ENCODE data around the gene TCL1A.

TCL1A gene

GRCh38 chr14:95681153-95681552 lies 32.8 kb downstream of the TCL1A start:
- TF ChIP-seq ELF4 (IDR thresholded peaks at IDR 0.05) (no peak), SP1 (IDR thresholded peaks at IDR 0.05) (no peak), ARNT (IDR thresholded peaks at IDR 0.05) (no peak), CTBP1 (IDR thresholded peaks at IDR 0.05; ENCODE audit: borderline replicate concordance) (no peak), L3MBTL2 (conservative IDR thresholded peaks at IDR 0.05) (no peak), FOXK2 (IDR thresholded peaks at IDR 0.05) (no peak), TARDBP (IDR thresholded peaks at IDR 0.05) (no peak), HDGF (IDR thresholded peaks at IDR 0.05; ENCODE audit: borderline replicate concordance) (no peak), FOXM1 (IDR thresholded peaks at IDR 0.05; ENCODE audit: borderline replicate concordance) (no peak)
- DNase-seq (ENCODE audit: extremely low spot score): no peak
- POLR2A ChIA-PET: no interaction called here
- CTCF ChIA-PET: no interaction called here

- ChIA-PET CTCF (interaction anchor here (0.6 to 1.7 kb wide), 6 partner anchors 9 to 258 kb away, joined by 3 to 7 read pairs (median 4); no protein-coding TSS in a partner anchor), POLR2A (no interaction called here)
- TF ChIP-seq LEF1 (IDR thresholded peaks at IDR 0.05; ENCODE audit: borderline replicate concordance) (no peak), ZNF384 (IDR thresholded peaks at IDR 0.05) (no peak), SP1 (IDR thresholded peaks at IDR 0.05) (no peak), CTBP1 (IDR thresholded peaks at IDR 0.05; ENCODE audit: borderline replicate concordance) (no peak), PKNOX1 (IDR thresholded peaks at IDR 0.05) (no peak), L3MBTL2 (conservative IDR thresholded peaks at IDR 0.05) (no peak), SUZ12 (IDR thresholded peaks at IDR 0.05) (no peak), NFRKB (IDR thresholded peaks at IDR 0.05) (no peak), BHLHE40 (IDR thresholded peaks at IDR 0.05; ENCODE audit: borderline replicate concordance) (no peak)
- DNase-seq (ENCODE audit: extremely low spot score): no peak
Measured at GRCh38 chr14:95679998-95680735, 33.8 kb downstream of the TCL1A start.

GRCh38 chr14:95679148-95679815 lies 34.6 kb downstream of the TCL1A start:
- ChIA-PET POLR2A (no interaction called here), CTCF (interaction anchor here (0.6 to 1.7 kb wide), 2 partner anchors 11 to 259 kb away, joined by 3 to 7 read pairs; no protein-coding TSS in a partner anchor)
- no peak for DNase-seq (ENCODE audit: extremely low spot score)
- TF ChIP-seq SUZ12 (IDR thresholded peaks at IDR 0.05): no peak
- TF ChIP-seq FOXM1 (IDR thresholded peaks at IDR 0.05; ENCODE audit: borderline replicate concordance): no peak
- no peak for TF ChIP-seq ARNT (IDR thresholded peaks at IDR 0.05)
- TF ChIP-seq HDGF (IDR thresholded peaks at IDR 0.05; ENCODE audit: borderline replicate concordance): no peak
- no peak for TF ChIP-seq FOXK2 (IDR thresholded peaks at IDR 0.05)
- no peak for TF ChIP-seq SP1 (IDR thresholded peaks at IDR 0.05)
- no peak for TF ChIP-seq FOXA1 (IDR thresholded peaks at IDR 0.05)
- TF ChIP-seq L3MBTL2 (conservative IDR thresholded peaks at IDR 0.05): no peak

- POLR2A ChIA-PET: no interaction called here
- CTCF ChIA-PET: interaction anchor here (1.3 kb wide), 1 partner anchor 12 kb away, joined by 5 read pairs; no protein-coding TSS in a partner anchor
- no peak for DNase-seq (ENCODE audit: extremely low spot score)
- TF ChIP-seq CTBP1 (IDR thresholded peaks at IDR 0.05; ENCODE audit: borderline replicate concordance): no peak
- TF ChIP-seq TARDBP (IDR thresholded peaks at IDR 0.05): no peak
- TF ChIP-seq L3MBTL2 (conservative IDR thresholded peaks at IDR 0.05): no peak
- TF ChIP-seq FOXA1 (IDR thresholded peaks at IDR 0.05): no peak
Measured at GRCh38 chr14:95677179-95677835, 36.6 kb downstream of the TCL1A start.

GRCh38 chr14:95675486-95675885 lies 38.4 kb downstream of the TCL1A start:
- DNase-seq (ENCODE audit: extremely low spot score): no peak
- CTCF ChIA-PET: interaction anchor here (0.7 kb wide), 1 partner anchor 116 kb away, joined by 3 read pairs; no protein-coding TSS in a partner anchor
- no peak for TF ChIP-seq FOXA1 (IDR thresholded peaks at IDR 0.05)
- TF ChIP-seq ARNT (IDR thresholded peaks at IDR 0.05): no peak
- TF ChIP-seq SP1 (IDR thresholded peaks at IDR 0.05): no peak
- no peak for TF ChIP-seq SUZ12 (IDR thresholded peaks at IDR 0.05)
- POLR2A ChIA-PET: interaction anchor here (1.4 kb wide), 1 partner anchor 10 kb away, joined by 5 read pairs; no protein-coding TSS in a partner anchor

GRCh38 chr14:95674613-95675012 lies 39.3 kb downstream of the TCL1A start:
- ChIA-PET CTCF (interaction anchor here (0.6 to 0.7 kb wide), 2 partner anchors 115 to 570 kb away, joined by 3 to 6 read pairs; no protein-coding TSS in a partner anchor), POLR2A (interaction anchor here (1.4 kb wide), 1 partner anchor 9 kb away, joined by 5 read pairs; no protein-coding TSS in a partner anchor)
- no peak for DNase-seq (ENCODE audit: extremely low spot score)
- TF ChIP-seq SUZ12 (IDR thresholded peaks at IDR 0.05) (no peak), ZNF384 (IDR thresholded peaks at IDR 0.05) (no peak), CTBP1 (IDR thresholded peaks at IDR 0.05; ENCODE audit: borderline replicate concordance) (no peak), PKNOX1 (IDR thresholded peaks at IDR 0.05) (no peak), LEF1 (IDR thresholded peaks at IDR 0.05; ENCODE audit: borderline replicate concordance) (no peak), SP1 (IDR thresholded peaks at IDR 0.05) (no peak), ARNT (IDR thresholded peaks at IDR 0.05) (no peak), L3MBTL2 (conservative IDR thresholded peaks at IDR 0.05) (no peak)

Data from HEK293T (cell line).